HL-60 (cell line): ENCODE results near the gene LAMA5.

Source experiments
- CTCF ChIP-seq: IDR thresholded peaks from one replicate; pipeline ENCODE4 v1.5.1; 2011; ENCODE audit warnings: low read length, control low read depth, inconsistent platforms; ENCODE audit not compliant: insufficient read depth
- GABPA ChIP-seq: IDR thresholded peaks from 2 replicates; pipeline ENCODE4 v1.6.1; 2012; ENCODE audit warnings: low read depth
- POLR2AphosphoS5 ChIP-seq: IDR thresholded peaks from 2 replicates; pipeline ENCODE4 v1.6.1; 2012; ENCODE audit warnings: low read depth

DNA sequence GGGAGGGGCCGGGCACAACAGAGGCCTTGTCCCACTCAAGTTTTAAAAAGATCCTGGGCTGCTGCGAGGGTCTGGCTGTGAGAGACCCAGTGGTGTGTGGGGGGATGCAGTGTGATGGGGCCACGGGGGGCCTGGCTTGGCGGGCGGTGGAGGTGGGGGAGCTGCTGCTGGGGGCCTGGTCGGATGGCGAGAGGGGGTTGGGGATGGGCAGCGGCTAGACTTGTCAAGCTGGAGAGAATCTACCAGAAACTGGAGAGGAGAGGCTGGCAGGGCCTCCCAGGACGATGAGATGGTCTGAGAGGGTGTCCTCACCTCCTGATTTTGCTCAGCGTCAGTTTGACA, 24.9 kb upstream of the LAMA5 start:
- TF ChIP-seq CTCF = no peak
- no peak for TF ChIP-seq POLR2AphosphoS5
- no peak for TF ChIP-seq GABPA
